Glomerular visceral epithelial cell (primary cell): ENCODE data around the gene FARS2.
A peak's percentile ranks its signal among the peaks of the same experiment; 100 is the strongest.

Experiments used
- DNase-seq: peaks from one replicate; pipeline ENCODE4 v3.0.0-alpha.2; 2016; ENCODE audit errors: extremely low spot score

Gene FARS2

GRCh38 chr6:5506149-5506548 lies 244.8 kb downstream of the FARS2 start:
- no peak for DNase-seq

DNA sequence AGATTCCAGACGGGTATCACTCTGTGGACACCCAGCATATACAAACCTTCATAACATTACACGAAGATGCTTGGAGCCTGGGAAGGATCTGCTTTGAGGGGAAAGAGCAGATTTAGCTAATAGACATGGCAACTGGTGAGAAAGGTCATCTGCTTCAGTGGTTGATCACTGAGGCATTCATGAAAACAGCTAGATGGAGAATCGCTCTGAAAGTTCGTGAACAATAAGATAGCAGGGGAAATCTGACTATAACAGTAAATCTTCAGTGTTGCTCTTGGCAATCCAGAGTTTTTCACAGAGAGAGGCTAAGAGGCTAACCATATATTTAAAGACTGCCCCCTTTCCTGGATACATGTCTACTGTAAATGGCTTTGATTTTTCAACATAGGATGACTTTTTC lies 245.3 kb downstream of the FARS2 start:
- no peak for DNase-seq

DNA sequence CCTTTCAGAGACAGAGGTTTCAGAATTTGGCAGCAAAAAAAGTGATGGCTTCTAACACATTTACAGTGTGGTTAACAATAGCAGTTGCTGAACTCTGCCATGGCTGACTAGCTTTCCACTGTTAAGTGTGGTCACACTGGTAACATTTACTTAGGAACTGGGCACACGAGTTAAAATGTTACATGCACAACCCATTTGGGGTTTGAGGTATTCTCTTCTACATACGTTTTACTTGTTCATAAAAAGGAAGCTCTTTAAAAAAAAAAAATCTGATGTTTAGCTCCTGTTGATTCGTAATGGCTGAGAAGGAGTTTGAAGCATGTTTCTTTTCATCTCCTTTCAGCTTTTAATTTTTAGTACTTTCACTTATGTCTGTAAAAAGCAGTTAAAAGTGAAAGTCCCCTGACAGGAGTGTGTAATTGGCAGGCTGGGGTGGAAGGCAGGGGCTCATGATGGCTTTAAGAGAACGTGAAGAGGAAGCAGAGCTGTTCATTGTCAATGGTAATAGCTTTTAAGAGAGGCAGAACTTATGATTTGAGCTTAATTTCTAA lies 245.9 kb downstream of the FARS2 start:
- DNase-seq = peak; percentile 66

DNA sequence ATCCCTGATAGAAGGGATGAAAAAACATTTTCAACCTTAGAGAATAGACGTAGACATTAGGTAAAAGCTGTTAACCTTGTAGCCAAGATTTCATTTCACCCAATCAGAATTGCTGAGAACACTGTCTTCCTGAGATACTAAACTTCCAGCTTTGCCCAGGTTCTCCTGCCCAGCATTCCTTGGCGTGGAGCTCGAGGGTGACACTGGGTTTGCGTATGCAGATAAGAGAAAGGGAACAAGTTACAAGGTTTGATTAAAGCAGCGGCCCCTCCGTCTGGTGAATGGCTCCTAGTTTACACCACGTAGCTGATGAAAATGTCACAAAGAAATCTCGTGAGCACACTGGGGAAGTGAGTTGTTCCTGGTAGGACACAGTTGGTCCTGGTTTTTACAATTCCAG lies 247.8 kb downstream of the FARS2 start:
- no peak for DNase-seq

DNA sequence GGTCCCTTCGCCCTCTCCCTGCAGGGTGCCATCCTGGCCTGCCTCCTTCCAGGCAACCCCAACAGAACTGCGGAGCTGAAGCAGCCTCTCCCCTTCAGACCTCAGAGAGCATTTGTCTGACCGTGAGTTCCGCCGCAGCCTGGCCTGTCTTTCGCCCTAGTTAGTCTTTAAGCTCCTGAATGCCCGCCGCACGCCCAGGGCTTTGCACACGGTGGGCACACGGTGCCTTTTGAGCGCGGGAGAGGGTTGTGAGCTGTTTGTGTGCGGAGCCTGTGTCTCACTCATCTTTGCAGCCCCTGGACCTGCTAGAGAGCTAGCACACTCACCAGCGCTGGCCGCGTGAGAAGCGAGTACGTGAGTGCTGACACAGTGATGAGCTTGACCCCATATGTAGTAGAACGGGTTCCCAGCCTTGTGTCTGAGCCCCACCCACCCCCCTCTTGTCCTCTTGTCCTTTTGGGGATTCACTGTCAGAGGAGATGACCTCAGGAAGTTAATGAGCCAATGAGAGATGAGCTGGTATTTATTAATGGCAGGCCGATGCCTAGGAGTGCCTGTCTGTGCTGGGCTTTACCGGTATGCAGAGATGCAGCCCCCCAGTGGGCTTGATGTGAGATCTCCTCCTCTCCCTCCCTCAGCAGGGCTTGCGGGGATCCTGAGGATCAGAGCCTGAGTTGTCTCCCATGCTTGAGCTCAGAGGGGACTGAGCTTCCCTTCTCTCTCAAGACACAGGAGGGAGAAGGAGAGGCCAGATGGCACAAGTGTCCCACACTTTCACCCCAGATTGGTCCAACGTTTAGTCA lies 249.2 kb downstream of the FARS2 start:
- no peak for DNase-seq

DNA sequence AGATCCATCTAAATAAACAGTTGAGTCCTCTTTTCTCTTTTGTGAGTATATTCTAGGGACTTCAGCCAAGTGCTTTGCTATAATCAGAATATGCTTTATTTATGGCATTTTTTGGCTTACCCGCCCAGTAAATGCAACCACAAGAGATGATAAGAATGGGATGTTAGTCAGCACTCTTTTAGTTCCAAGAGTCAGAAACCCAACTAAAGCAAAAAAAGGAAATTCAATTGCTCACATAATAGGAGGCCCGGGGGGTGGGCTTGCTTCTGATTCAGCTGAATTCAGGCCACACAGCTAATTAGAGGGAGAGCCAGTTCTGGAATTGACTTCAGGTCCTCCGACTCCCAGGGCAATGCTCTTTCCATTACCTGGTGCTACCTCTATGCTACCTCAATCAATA lies 250.6 kb downstream of the FARS2 start:
- DNase-seq = no peak

DNA sequence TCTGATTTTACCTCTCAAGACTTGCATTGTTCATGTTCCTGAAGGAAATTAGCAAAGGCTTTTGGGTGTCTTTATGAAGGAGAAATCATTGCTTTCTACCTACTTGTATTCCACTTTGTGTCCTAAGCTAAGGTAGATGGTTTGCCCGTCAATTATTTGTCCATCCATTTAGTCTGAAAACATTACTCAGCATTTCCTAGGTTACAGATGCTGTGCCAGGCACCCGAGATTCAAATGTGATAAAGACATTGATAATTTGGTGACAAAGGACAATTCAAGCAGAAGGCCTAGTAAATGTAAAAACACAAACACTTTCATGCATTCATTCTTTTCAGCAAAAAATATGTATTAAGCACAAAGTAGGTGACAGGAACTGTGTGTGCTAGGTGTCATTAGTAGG lies 251.1 kb downstream of the FARS2 start:
- DNase-seq = no peak

GRCh38 chr6:5513408-5513807 lies 252.1 kb downstream of the FARS2 start:
- no peak for DNase-seq

DNA sequence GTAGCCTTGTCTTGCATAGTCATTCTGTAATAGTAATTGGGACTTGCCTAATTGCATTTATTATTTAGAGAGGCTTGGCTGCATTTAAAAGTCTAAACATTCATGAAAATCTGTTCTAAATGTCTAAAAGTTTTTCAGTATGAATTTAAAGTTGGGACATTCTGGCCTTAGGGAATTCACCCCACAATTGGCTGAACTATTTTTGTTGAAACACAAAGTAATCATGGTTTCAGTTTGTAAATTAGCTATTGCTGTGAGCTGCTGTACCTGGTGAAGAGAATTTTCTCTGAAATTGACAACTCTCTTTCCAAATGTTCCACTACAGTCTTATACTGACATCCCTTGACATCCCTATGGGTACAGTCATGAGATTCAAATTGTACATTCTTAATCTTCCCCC lies 253.0 kb downstream of the FARS2 start:
- no peak for DNase-seq

- no peak for DNase-seq
These were observed 253.9 kb downstream of the FARS2 start for GRCh38 chr6:5515200-5515599.

GRCh38 chr6:5516036-5516435 lies 254.7 kb downstream of the FARS2 start:
- no peak for DNase-seq

DNA sequence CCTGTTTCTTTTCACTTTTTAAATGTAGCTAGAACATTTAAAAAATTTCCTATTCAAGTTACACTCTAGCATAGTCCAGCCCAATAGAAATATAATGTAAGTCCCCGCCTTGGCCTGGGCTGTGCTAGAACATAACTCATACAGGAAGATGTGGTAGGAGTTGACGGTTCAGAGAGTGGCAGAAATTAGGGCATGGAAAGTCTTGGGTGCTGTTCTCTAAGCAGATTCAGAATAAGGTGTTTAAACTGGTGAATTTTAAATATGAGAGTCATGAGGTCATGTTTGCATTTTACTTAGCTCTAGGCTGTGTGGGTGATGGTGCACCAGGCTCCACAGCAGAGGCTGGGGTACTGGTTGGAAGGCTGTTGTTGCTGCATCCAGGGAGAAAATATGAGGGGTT lies 256.5 kb downstream of the FARS2 start:
- DNase-seq = no peak

- no peak for DNase-seq
These were observed 257.7 kb downstream of the FARS2 start for GRCh38 chr6:5518936-5519491.

DNA sequence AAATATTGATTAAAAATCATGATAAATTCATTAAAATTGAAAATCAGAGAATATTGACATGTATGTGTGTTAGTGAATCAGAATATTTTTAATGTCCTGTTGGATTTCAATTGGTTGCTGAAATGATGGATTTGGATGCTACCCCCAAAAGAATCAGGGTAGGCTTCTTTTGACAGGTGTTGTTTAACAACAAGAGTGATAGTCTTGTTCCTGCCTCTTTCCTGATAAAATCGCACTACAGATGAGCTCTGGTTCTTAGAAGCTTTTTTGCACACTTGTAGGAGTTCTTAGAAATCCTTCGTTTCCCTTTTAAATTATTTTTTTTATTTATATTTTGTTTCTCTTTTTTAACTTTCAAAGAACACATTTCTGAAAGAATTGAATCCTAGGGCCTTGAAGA lies 259.5 kb downstream of the FARS2 start:
- DNase-seq = no peak

DNA sequence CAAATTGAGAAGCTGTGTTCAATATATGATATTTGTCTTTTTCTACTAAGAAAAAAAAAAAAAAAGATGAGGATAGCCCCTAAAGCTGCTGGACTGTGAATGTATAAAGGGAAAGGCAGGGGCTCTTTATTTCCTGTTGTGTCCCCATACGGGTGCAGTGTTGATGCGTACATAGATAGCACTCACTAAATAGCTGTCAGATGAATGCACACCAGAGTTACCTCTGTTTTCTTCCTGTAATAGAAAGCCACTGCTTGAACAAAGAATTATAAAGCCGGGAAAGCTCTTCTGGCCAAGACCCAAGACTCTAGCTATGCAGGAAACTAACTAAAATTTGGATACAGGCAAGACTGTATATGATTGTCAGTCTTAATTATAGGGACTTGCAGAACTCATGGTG lies 260.0 kb downstream of the FARS2 start:
- DNase-seq = no peak

DNA sequence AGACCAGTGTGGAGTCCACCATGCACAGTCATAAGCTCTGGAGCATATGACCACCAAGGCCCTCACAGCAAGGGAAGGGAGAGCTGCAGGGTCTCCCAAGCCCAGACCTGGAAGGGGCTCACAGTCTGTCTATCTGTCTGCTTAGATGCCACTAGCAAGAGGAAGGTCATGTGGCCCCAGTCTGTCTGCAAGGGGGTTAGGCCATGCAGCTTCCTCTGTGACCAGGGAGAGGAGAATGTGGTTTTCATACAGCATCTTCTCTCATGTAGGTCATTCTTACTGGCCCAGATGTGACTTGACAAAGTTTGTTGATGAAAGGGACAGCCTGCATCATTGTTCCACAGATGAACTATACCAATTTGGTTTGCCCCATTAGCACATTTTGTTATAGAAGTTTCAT lies 260.8 kb downstream of the FARS2 start:
- no peak for DNase-seq

- DNase-seq = no peak
These were observed 262.8 kb downstream of the FARS2 start for GRCh38 chr6:5524110-5524509.

GRCh38 chr6:5525209-5525608 lies 263.9 kb downstream of the FARS2 start:
- no peak for DNase-seq

GRCh38 chr6:5529015-5529414 lies 267.7 kb downstream of the FARS2 start:
- DNase-seq = no peak

DNA sequence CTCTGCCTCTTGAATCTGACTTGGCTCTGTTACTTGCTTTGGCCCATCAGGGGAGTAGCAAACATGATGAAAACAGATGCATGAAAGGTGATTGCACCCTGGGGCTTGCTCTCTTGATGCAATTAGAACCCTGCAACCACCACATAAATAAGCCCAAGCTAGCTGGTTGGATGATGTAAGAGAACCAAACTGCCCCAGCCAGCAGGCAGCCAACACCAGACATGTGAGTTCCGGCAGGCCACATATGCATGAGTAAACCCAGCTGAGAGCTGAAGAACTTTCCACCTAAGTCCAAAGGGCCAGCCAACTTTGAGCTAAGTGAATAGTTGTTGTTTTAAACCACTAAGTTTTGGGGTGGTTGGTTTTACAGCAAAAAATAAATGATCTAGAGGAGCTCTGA lies 268.4 kb downstream of the FARS2 start:
- DNase-seq = no peak

GRCh38 chr6:5531161-5531560 lies 269.8 kb downstream of the FARS2 start:
- DNase-seq = no peak

DNA sequence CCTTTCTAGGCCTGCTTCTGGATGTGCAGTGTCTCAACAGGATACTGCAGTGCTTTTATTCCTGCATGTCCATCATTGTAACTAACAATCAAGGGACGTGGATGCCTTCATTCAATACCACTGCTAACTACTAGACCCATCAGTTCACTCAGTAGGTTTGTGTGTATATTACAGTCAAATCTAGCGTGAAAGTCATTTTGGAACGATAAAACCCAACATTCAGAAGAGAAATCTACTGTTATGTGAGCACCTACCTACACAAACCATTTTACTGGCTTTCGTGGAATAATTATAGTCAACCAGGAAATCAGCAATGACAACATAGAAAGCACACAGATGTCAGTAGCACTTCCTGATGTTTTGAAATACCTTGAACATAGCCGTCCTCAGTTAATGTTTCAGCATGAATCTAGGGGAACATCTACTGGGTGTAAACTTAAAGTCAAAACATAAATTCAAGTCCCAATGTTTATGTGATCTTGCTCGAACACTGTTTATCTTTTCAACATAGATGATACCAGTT lies 270.6 kb downstream of the FARS2 start:
- DNase-seq = no peak

GRCh38 chr6:5532941-5533340 lies 271.6 kb downstream of the FARS2 start:
- DNase-seq = no peak
